ENCODE results near the gene NAALADL1. TPM values are rescaled to one million over a fixed set of nuclear protein-coding genes. Genes with fewer than 3 reads are reported as not detected.

The NAALADL1 gene
- total RNA-seq, 1 donor from 2014 or later, result not detected

DNA sequence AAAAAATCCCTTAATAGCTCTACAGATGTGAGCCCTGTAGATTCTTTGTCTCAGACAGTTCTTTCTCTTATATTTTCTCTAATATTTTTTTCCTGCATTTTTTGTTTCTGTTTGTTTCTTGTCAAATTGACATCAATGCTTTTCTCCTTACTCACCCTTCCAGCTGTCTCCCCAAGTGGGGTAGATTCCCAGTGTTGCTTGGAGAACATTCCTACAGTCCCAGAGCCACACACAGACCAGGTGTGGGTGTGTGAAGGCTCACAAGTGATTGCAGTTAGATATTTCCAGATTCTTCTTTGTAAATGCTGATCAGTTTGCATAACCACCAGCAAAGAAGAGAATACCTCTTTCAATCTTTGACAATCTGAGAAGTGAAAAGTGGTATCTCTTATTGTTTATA is 45.1 kb upstream of the NAALADL1 start:
- no peak overlapping the region for H3K4me3 Mint-ChIP-seq (ENCODE audit: unreplicated experiment)
- no peak for DNase-seq (ENCODE audit: low spot score)
- TF ChIP-seq, protein P1, sequence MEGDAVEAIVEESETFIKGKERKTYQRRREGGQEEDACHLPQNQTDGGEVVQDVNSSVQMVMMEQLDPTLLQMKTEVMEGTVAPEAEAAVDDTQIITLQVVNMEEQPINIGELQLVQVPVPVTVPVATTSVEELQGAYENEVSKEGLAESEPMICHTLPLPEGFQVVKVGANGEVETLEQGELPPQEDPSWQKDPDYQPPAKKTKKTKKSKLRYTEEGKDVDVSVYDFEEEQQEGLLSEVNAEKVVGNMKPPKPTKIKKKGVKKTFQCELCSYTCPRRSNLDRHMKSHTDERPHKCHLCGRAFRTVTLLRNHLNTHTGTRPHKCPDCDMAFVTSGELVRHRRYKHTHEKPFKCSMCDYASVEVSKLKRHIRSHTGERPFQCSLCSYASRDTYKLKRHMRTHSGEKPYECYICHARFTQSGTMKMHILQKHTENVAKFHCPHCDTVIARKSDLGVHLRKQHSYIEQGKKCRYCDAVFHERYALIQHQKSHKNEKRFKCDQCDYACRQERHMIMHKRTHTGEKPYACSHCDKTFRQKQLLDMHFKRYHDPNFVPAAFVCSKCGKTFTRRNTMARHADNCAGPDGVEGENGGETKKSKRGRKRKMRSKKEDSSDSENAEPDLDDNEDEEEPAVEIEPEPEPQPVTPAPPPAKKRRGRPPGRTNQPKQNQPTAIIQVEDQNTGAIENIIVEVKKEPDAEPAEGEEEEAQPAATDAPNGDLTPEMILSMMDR (IDR thresholded peaks at IDR 0.05), result no peak
- H3K36me3 Mint-ChIP-seq (ENCODE audit: low read depth), result peaks cover 1% of the 10 kb centered on the region
- peaks cover 22% of the 10 kb centered on the region for H3K4me1 Mint-ChIP-seq (ENCODE audit: low read depth)
- H3K9me3 Mint-ChIP-seq (ENCODE audit: low read depth), result no peaks in the 10 kb centered on the region
- no peaks in the 10 kb centered on the region for H3K27me3 Mint-ChIP-seq (ENCODE audit: low read depth)
- H3K27ac Mint-ChIP-seq (ENCODE audit: unreplicated experiment), result no peak overlapping the region

DNA sequence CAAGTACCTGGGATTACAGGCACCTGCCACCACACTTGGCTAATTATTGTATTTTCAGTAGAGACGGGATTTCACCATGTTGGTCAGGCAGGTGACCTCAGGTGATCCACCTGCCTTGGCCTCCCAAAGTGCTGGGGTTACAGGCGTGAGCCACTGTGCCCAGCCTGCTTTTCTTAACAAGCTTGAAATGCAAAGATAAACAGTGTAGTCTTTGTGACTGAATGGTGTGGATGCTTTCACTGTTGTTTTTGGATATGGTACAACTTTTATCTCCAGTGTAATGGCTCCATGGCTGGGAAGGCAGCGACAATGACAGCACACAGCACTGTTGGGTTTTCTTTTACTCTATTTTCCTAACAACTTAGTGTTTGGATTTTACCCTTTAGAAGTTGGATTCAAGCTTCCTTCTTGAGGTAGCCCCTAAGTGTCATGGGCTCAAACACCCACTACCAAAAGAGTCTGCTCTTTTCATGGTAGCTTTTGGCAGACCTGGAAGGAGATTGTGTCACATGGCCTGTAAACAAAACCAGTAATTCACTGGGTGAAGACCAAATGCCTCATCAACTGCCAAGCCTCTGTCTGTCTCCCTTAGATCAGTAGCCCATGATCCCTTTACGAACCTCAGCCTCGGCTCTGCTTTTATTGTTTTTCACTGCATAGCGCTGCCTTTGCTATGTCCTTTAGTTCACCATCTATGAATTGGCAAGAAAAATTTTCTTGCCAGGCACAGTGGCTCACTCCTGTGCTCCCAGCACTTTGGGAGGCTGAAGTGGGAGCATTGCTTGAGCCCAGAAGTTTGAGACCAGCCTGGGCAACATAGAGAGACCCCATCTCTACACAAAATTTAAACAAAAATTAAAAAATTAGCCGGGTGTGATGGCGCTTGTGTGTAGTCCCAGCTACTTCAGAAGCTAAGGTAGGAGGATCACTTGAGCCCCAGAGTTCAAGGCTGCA is 44.1 kb upstream of the NAALADL1 start:
- Mint-ChIP-seq H3K27ac (ENCODE audit: unreplicated experiment) (peak overlapping the region; percentile 77), H3K9me3 (ENCODE audit: low read depth) (no peaks in the 10 kb centered on the region), H3K27me3 (ENCODE audit: low read depth) (no peaks in the 10 kb centered on the region), H3K4me3 (ENCODE audit: unreplicated experiment) (no peak overlapping the region), H3K36me3 (ENCODE audit: low read depth) (peaks cover 1% of the 10 kb centered on the region), H3K4me1 (ENCODE audit: low read depth) (peaks cover 25% of the 10 kb centered on the region)
- TF ChIP-seq, protein P1 (IDR thresholded peaks at IDR 0.05), result no peak
- no peak for DNase-seq (ENCODE audit: low spot score)

DNA sequence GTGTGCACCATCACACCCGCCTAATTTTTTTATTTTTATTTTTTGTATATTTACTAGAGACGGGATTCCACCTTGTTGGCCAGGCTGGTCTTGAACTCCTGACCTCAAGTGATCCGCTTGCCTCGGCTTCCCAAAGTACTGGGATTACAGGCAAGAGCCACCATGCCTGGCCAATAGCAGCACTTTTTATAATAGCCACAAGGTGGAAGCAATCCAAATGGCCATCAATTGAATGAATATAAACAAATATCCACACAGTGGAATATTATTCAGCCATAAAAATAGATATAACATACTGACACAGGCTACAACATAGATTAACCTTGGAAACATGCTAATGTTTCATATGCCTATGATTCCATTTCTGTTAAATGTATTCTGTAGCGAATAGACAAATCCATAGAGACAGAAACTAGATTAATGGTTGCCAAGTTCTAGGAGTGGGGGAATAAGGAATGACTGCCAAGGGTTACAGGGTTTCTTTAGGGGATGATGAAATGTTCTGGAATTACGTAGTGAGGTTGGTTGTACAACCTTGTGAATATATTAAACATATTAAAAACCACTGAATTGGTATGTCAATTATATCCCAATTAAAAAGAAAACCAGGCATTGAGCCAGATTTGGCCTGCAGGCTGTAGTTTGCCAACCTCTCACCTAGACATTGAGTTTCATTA is 42.5 kb upstream of the NAALADL1 start:
- H3K4me3 Mint-ChIP-seq (ENCODE audit: unreplicated experiment), result no peak overlapping the region
- TF ChIP-seq, protein P1 (IDR thresholded peaks at IDR 0.05), result peak; percentile 43
- DNase-seq (ENCODE audit: low spot score), result no peak
- H3K27ac Mint-ChIP-seq (ENCODE audit: unreplicated experiment), result no peak overlapping the region
- H3K36me3 Mint-ChIP-seq (ENCODE audit: low read depth), result peaks cover 1% of the 10 kb centered on the region
- no peaks in the 10 kb centered on the region for H3K27me3 Mint-ChIP-seq (ENCODE audit: low read depth)
- no peaks in the 10 kb centered on the region for H3K9me3 Mint-ChIP-seq (ENCODE audit: low read depth)
- peaks cover 34% of the 10 kb centered on the region for H3K4me1 Mint-ChIP-seq (ENCODE audit: low read depth)

DNA sequence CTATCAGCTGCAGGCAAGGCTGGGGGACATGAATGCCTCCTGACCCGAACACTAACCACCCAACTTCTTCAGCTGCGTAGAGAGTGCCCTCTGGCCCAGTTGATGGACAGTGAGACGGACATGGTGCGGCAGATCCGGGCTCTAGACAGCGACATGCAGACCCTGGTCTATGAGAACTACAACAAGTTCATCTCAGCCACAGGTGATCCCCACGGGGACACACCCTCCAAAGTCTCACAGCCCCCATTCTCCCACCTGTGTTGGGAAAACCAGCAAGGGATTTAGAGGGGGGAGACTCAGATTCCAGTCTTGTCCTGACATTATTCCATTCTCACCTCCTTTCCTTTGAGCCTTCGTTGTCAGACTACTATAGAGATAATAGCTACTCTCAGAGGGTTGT is 38.6 kb upstream of the NAALADL1 start:
- H3K9me3 Mint-ChIP-seq (ENCODE audit: low read depth), result no peaks in the 10 kb centered on the region
- peak overlapping the region; percentile 88 for H3K4me3 Mint-ChIP-seq (ENCODE audit: unreplicated experiment)
- TF ChIP-seq, protein P1 (IDR thresholded peaks at IDR 0.05), result no peak
- no peaks in the 10 kb centered on the region for H3K27me3 Mint-ChIP-seq (ENCODE audit: low read depth)
- DNase-seq (ENCODE audit: low spot score), result no peak
- no peak overlapping the region for H3K27ac Mint-ChIP-seq (ENCODE audit: unreplicated experiment)
- peaks cover 22% of the 10 kb centered on the region for H3K4me1 Mint-ChIP-seq (ENCODE audit: low read depth)
- no peaks in the 10 kb centered on the region for H3K36me3 Mint-ChIP-seq (ENCODE audit: low read depth)

All from chondrocyte (in vitro differentiated cells).